Ovary (tissue), 9 donors: ENCODE measurements around the gene P4HB. TPM values are rescaled to one million over a fixed set of nuclear protein-coding genes. Genes with fewer than 3 reads are reported as not detected.

ENCODE experiments used
- DNase-seq, 5 donors: peaks; one replicate each; pipeline ENCODE4 v3.0.0-alpha.2; 2019 to 2020
- H3K27ac ChIP-seq, 2 donors: fragments of 200-600 bp; one replicate each; pipeline versions ENCODE4 v1.5.1 to v1.8.0; 2019 to 2022
- H3K27me3 ChIP-seq: fragments of 200-600 bp; one replicate; pipeline ENCODE4 v1.8.0; 2022
- H3K36me3 ChIP-seq: fragments of 200-600 bp; sonication (generic); one replicate; pipeline ENCODE4 v1.5.1; 2019
- H3K4me1 ChIP-seq: one replicate; pipeline ENCODE4 v1.8.1; 2013; ENCODE audit warnings: mild to moderate bottlenecking, moderate library complexity; ENCODE audit not compliant: insufficient read depth
- H3K4me3 ChIP-seq: fragments of 200-600 bp; sonication (generic); one replicate; pipeline ENCODE4 v1.5.1; 2017
- H3K9me3 ChIP-seq, 2 donors: fragments of 200-600 bp in 1 of 2; sonication (generic) in 1 of 2; one replicate each; pipeline versions ENCODE4 v1.5.1 to v1.8.1; 2013 to 2019; ENCODE audit warnings: mild to moderate bottlenecking in 1 of 2, moderate library complexity in 1 of 2
- EP300 ChIP-seq: sonication (generic); formaldehyde crosslinking; IDR thresholded peaks from one replicate; pipeline ENCODE4 v1.6.1; 2017; ENCODE audit warnings: antibody characterized with exemption
- POLR2A ChIP-seq: fragments of 450-650 bp; IDR thresholded peaks from one replicate; pipeline ENCODE4 v1.6.1; 2017; ENCODE audit warnings: antibody characterized with exemption, mild to moderate bottlenecking, moderate library complexity
- WGBS, 3 donors: extraction: QIAGEN DNeasy Blood & Tissue Kit in 1 of 3; methylation state at CpG; one replicate each; pipeline versions ENCODE4 v1.1.5 to v1.1.7; 2013 to 2017; 5-methylcytosine and 5-hydroxymethylcytosine counted together
- intact Hi-C, 4 donors: fragments of 100-400 bp; cut with DNase I; formaldehyde crosslinking; loops; one replicate each; pipeline versions ENCODE4 v1.11.0 to v1.15.1; 2022 to 2023
- polyA plus RNA-seq, 2 donors: library from polyadenylated mRNA; stranded (reverse); fragments of 200-250 nt in 1 of 2; fragments of 350-450 nt in 1 of 2; fragmentation: Illumina TruSeq in 1 of 2; extraction: RNeasy Lipid Tissue Mini Kit (QIAGEN cat#74804) in 1 of 2; gene quantifications; one replicate each; pipeline ENCODE4 v1.2.3, GENCODE V29; 2013 to 2014
- total RNA-seq, 7 donors: library from RNA; depleted of rRNA in 2 of 7; stranded (reverse); fragments of >200 nt in 2 of 7; fragmentation: NEBNext Ultra II Directional in 3 of 7; extraction: Animal tissue kit (Norgen Biotek cat#: 25700) in 3 of 7; gene quantifications; one replicate each; pipeline versions ENCODE4 v1.1.0 to v1.2.4, GENCODE V29; 2016 to 2023
- TF ChIP-seq, protein P1 (sequence below), 3 donors: fragments of 450-650 bp in 2 of 3; fragments of 200-600 bp in 1 of 3; IDR thresholded peaks; one replicate each; pipeline versions ENCODE4 v1.5.1 to v1.8.0; 2016 to 2022; ENCODE audit warnings: antibody characterized with exemption in 3 of 3, mild to moderate bottlenecking in 1 of 3
- donor health status: DM: no; HTN: no; CAD: no; lungs with moderate emphysema.
- donor health status: DM: no; HTN: no; CAD: no.
- donor health status: Bipolar disorder and iron deficiency.
- donor health status: DM: yes; HTN: yes; CAD: no.
- donor health status: DM: no; HTN: no; CAD: no.
- donor health status: DM: yes; HTN: yes; CAD: no.

Gene P4HB
- total and polyA plus RNA-seq, 9 donors, result 222 to 2,080 (median 312) TPM

GRCh38 chr17:81804559-81805399 lies 55.6 kb downstream of the P4HB start:
- no peak for TF ChIP-seq POLR2A
- TF ChIP-seq, protein P1, sequence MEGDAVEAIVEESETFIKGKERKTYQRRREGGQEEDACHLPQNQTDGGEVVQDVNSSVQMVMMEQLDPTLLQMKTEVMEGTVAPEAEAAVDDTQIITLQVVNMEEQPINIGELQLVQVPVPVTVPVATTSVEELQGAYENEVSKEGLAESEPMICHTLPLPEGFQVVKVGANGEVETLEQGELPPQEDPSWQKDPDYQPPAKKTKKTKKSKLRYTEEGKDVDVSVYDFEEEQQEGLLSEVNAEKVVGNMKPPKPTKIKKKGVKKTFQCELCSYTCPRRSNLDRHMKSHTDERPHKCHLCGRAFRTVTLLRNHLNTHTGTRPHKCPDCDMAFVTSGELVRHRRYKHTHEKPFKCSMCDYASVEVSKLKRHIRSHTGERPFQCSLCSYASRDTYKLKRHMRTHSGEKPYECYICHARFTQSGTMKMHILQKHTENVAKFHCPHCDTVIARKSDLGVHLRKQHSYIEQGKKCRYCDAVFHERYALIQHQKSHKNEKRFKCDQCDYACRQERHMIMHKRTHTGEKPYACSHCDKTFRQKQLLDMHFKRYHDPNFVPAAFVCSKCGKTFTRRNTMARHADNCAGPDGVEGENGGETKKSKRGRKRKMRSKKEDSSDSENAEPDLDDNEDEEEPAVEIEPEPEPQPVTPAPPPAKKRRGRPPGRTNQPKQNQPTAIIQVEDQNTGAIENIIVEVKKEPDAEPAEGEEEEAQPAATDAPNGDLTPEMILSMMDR (IDR thresholded peaks at IDR 0.05), result no peak
- no peak for TF ChIP-seq EP300
- H3K27ac ChIP-seq, result no peak overlapping the region
- no peaks in the 10 kb centered on the region for H3K36me3 ChIP-seq
- DNase-seq, result no peak
- 2 to 7% (median 4%) methylated on average over 35 to 65 of the region's 65 CpGs for WGBS, 3 donors
- H3K9me3 ChIP-seq, result no peaks in the 10 kb centered on the region
- H3K4me3 ChIP-seq, result no peak overlapping the region
- intact Hi-C loops, result no loop called here
- H3K27me3 ChIP-seq, result no peaks in the 10 kb centered on the region
- no peaks in the 10 kb centered on the region for H3K4me1 ChIP-seq

- DNase-seq, result no peak
- no peaks in the 10 kb centered on the region for H3K4me1 ChIP-seq
- H3K27me3 ChIP-seq, result no peaks in the 10 kb centered on the region
- intact Hi-C loops, result no loop called here
- 0 to 3% (median 0%) methylated on average over 21 to 110 of the region's 110 CpGs for WGBS, 3 donors
- no peaks in the 10 kb centered on the region for H3K9me3 ChIP-seq
- no peaks in the 10 kb centered on the region for H3K36me3 ChIP-seq
- H3K4me3 ChIP-seq, result no peak within 1 kb of the TSS
- TF ChIP-seq, protein P1 (IDR thresholded peaks at IDR 0.05), result no peak
- TF ChIP-seq POLR2A (no peak), EP300 (no peak)
- H3K27ac ChIP-seq, result no peak within 1 kb of the TSS
These were observed 56.4 kb downstream of the P4HB start, which contains the start of gene GCGR for GRCh38 chr17:81803728-81804558. GCGR (plus strand) TSS chr17:81804150; CDS start chr17:81809019, 4,869 bp downstream.

GRCh38 chr17:81802856-81803643 lies 57.3 kb downstream of the P4HB start:
- Histone ChIP-seq H3K9me3 (no peaks in the 10 kb centered on the region), H3K27me3 (no peaks in the 10 kb centered on the region), H3K27ac (no peak overlapping the region), H3K4me1 (no peaks in the 10 kb centered on the region), H3K36me3 (no peaks in the 10 kb centered on the region), H3K4me3 (no peak overlapping the region)
- intact Hi-C loops, result no loop called here
- WGBS, 3 donors, result 22 to 25% (median 23%) methylated on average over 25 to 26 of the region's 26 CpGs
- DNase-seq, result no peak
- TF ChIP-seq, protein P1 (IDR thresholded peaks at IDR 0.05), result no peak
- TF ChIP-seq EP300 (no peak), POLR2A (no peak)
